Measurements from ENCODE around the gene KAZN. TPM values are rescaled to one million over a fixed set of nuclear protein-coding genes. Genes with fewer than 3 reads are reported as not detected.

Gene KAZN
- total RNA-seq, 1 experiment from 2014 or later: 2.4 TPM

- Mint-ChIP-seq H3K4me1 (ENCODE audit: low read depth, unreplicated experiment) (no peaks in the 10 kb centered on the region), H3K36me3 (ENCODE audit: insufficient read depth, unreplicated experiment) (no peaks in the 10 kb centered on the region)
- BruUV-seq (replicated peaks): no TSS peak
Observed at GRCh38 chr1:14915356-14916054, 317.0 kb downstream of the KAZN start.

GRCh38 chr1:14919289-14919688 lies 320.8 kb downstream of the KAZN start:
- TF ChIP-seq CTCF (IDR thresholded peaks at IDR 0.05; ENCODE audit: insufficient read depth in 1 of 2, low read depth in 1 of 2, low read length in 1 of 2, severe bottlenecking in 1 of 2, unreplicated experiment in 1 of 2): no peak
- no peak for DNase-seq
- BruUV-seq (replicated peaks): no TSS peak
- Mint-ChIP-seq H3K27ac (ENCODE audit: unreplicated experiment) (no peak overlapping the region), H3K4me3 (ENCODE audit: unreplicated experiment) (no peak overlapping the region), H3K9me3 (ENCODE audit: unreplicated experiment) (no peaks in the 10 kb centered on the region), H3K4me1 (ENCODE audit: low read depth, unreplicated experiment) (no peaks in the 10 kb centered on the region), H3K36me3 (ENCODE audit: insufficient read depth, unreplicated experiment) (no peaks in the 10 kb centered on the region), H3K27me3 (ENCODE audit: insufficient read depth, unreplicated experiment) (peaks cover 2% of the 10 kb centered on the region)
- intact Hi-C loops (cut with micrococcal nuclease; ENCODE audit: unreplicated experiment): no loop called here
- H3K27me3 ChIP-seq (replicated peaks; ENCODE audit: control insufficient read depth, insufficient read depth, low read length): no peaks in the 10 kb centered on the region
- H3K9me3 ChIP-seq: no peaks in the 10 kb centered on the region
- ChIA-PET CTCF (no interaction called here), POLR2A (no interaction called here)
- no peak overlapping the region for H3K4me3 ChIP-seq (ENCODE audit: low read depth, low read length)
- H3K36me3 ChIP-seq (ENCODE audit: control insufficient read depth, insufficient read depth, low read length): no peaks in the 10 kb centered on the region
- no peaks in the 10 kb centered on the region for H3K4me1 ChIP-seq

More at GRCh38 chr1:14915356-14916054, 317.0 kb downstream of the KAZN start:
- H3K4me3 Mint-ChIP-seq (ENCODE audit: unreplicated experiment): no peak overlapping the region
- CTCF ChIA-PET: no interaction called here
- H3K27me3 Mint-ChIP-seq (ENCODE audit: insufficient read depth, unreplicated experiment): peaks cover 2% of the 10 kb centered on the region
- POLR2A ChIA-PET: no interaction called here
- no peaks in the 10 kb centered on the region for H3K27me3 ChIP-seq (replicated peaks; ENCODE audit: control insufficient read depth, insufficient read depth, low read length)
- no peak overlapping the region for H3K4me3 ChIP-seq (ENCODE audit: low read depth, low read length)
- H3K36me3 ChIP-seq (ENCODE audit: control insufficient read depth, insufficient read depth, low read length): no peaks in the 10 kb centered on the region
- no peak overlapping the region for H3K27ac Mint-ChIP-seq (ENCODE audit: unreplicated experiment)
- peaks cover 9% of the 10 kb centered on the region; the same call in 1 of the 2 replicates for H3K4me1 ChIP-seq
- intact Hi-C loops (cut with micrococcal nuclease; ENCODE audit: unreplicated experiment): no loop called here
- H3K9me3 Mint-ChIP-seq (ENCODE audit: unreplicated experiment): no peaks in the 10 kb centered on the region
- peak; percentile 80 to 90 for TF ChIP-seq CTCF (IDR thresholded peaks at IDR 0.05; ENCODE audit: insufficient read depth in 1 of 2, low read depth in 1 of 2, low read length in 1 of 2, severe bottlenecking in 1 of 2, unreplicated experiment in 1 of 2)
- DNase-seq: peak; percentile 46 to 62
- H3K9me3 ChIP-seq: no peaks in the 10 kb centered on the region

GRCh38 chr1:14919751-14920150 lies 321.3 kb downstream of the KAZN start:
- no peaks in the 10 kb centered on the region for H3K9me3 Mint-ChIP-seq (ENCODE audit: unreplicated experiment)
- ChIA-PET POLR2A (no interaction called here), CTCF (no interaction called here)
- no peaks in the 10 kb centered on the region for H3K36me3 Mint-ChIP-seq (ENCODE audit: insufficient read depth, unreplicated experiment)
- intact Hi-C loops (cut with micrococcal nuclease; ENCODE audit: unreplicated experiment): no loop called here
- Histone ChIP-seq H3K4me3 (ENCODE audit: low read depth, low read length) (no peak overlapping the region), H3K36me3 (ENCODE audit: control insufficient read depth, insufficient read depth, low read length) (no peaks in the 10 kb centered on the region), H3K27me3 (replicated peaks; ENCODE audit: control insufficient read depth, insufficient read depth, low read length) (no peaks in the 10 kb centered on the region), H3K9me3 (no peaks in the 10 kb centered on the region), H3K4me1 (no peaks in the 10 kb centered on the region)
- no peak for DNase-seq
- no peaks in the 10 kb centered on the region for H3K4me1 Mint-ChIP-seq (ENCODE audit: low read depth, unreplicated experiment)
- no TSS peak for BruUV-seq (replicated peaks)
- no peak overlapping the region for H3K27ac Mint-ChIP-seq (ENCODE audit: unreplicated experiment)
- H3K4me3 Mint-ChIP-seq (ENCODE audit: unreplicated experiment): no peak overlapping the region
- no peak for TF ChIP-seq CTCF (IDR thresholded peaks at IDR 0.05; ENCODE audit: insufficient read depth in 1 of 2, low read depth in 1 of 2, low read length in 1 of 2, severe bottlenecking in 1 of 2, unreplicated experiment in 1 of 2)
- peaks cover 2% of the 10 kb centered on the region for H3K27me3 Mint-ChIP-seq (ENCODE audit: insufficient read depth, unreplicated experiment)

Data from Caco-2 (cell line).